GM12801 (cell line): ENCODE results near the gene SNX9.

Source experiments
- TF ChIP-seq, protein P1 (sequence below): IDR thresholded peaks from one replicate; pipeline ENCODE4 v1.5.1; 2011; ENCODE audit warnings: control low read depth; ENCODE audit not compliant: insufficient read length; ENCODE audit errors: extremely low read depth

SNX9 gene

DNA sequence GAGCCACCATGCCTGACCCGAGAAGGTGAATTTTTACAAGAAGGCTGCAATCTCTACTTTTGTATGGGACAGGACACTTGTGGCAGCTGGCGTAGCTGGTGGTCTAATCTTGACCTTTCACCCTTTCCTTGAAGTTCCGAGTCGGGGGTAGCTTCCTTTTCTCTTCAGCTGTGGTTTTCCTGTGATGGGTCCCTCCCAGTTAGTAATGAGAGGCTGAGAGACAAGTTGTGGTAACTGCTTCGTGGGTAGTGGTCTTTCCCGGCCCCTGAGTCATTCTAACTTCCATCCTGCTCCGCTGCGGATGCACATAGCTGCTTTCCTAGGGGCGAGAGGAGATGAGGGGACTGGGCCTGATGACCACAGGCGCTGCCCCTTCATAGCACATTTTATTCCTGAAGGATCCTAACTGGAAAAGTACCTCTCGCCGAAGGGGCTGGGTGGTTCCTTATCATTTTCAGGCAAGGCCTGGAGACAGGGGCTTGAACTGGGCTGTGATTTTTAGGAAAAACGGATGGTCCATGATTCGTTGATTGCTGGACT is 161.7 kb downstream of the SNX9 start:
- TF ChIP-seq, protein P1, sequence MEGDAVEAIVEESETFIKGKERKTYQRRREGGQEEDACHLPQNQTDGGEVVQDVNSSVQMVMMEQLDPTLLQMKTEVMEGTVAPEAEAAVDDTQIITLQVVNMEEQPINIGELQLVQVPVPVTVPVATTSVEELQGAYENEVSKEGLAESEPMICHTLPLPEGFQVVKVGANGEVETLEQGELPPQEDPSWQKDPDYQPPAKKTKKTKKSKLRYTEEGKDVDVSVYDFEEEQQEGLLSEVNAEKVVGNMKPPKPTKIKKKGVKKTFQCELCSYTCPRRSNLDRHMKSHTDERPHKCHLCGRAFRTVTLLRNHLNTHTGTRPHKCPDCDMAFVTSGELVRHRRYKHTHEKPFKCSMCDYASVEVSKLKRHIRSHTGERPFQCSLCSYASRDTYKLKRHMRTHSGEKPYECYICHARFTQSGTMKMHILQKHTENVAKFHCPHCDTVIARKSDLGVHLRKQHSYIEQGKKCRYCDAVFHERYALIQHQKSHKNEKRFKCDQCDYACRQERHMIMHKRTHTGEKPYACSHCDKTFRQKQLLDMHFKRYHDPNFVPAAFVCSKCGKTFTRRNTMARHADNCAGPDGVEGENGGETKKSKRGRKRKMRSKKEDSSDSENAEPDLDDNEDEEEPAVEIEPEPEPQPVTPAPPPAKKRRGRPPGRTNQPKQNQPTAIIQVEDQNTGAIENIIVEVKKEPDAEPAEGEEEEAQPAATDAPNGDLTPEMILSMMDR = no peak

DNA sequence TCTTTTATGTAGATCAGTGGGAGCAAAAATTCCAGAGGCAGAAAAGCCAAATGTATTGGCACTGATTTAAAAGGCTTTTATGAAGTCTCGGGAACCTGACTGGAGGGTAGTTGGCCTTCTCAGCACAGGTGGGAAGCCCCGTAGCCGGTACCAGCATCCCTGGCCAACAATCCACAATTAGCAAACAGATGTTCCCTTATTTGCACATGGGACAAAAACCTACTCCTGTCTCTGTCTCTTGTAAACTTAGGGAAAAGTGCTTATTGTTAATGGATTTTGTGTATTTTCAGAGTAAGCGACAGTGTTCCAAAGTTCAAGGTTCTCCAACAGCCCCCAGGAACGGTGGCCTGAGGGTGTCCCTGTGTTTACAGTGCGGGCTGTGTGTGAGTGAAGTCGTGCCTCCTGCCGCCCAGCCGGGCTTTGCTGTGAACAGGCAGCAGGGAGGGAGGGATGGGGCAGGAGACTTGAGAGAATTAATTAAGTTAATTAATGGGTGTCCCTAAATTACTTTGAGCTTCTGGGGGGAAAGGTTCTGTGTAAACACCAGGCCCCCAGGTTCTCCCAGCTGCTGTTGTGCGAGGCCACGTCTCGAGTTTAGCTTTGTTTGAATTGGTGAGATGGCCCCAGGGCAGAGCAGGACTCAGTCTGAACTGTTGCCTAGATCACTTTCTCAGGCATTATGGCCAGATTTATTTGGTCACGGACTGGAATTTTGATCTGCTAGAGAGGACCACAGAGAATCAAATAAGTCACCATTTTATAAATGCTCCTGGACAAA is 162.5 kb downstream of the SNX9 start:
- TF ChIP-seq, protein P1 = no peak

DNA sequence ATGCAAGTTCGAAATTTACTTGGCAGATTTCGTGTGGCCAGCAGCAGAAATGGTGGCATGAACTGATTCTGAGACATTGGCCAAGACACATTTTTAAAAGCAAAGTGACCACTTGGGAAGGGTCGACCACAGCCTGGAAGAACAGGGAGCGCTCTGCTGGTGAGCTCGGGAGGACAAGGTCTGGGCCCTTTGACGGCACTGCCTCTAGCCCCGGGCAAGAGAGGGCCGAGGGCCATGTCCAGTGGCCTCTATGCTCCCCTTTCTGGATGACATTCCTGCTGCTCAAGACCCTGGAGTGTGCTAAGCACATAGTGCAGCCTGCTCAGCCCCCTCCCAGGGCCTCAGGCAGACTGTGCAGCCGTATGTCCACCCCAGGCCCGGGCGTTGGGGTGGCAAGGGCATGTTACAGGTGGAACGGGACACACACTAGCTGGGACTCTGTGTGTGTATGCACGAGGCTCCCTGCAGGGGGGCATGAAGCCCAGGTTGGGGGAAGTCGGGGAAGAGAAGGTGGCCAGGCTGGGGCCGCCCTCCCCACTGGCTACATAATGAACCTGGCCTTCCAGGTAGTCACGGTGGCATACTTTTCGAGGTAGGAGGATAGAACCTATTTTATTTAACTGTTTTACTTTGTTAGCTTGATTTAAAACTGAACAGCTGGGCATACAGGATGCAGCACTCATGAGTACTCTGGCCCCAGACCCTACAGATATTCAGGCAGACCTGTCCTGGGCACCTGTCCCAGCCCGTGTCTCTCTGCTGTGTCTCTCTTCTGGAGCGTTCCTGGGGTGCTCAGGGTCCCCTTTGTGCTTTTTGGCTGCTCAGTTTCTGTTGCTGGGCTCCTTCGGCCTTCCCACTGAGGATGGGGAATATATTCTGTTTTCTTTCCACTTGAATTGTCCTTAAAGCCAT is 165.0 kb downstream of the SNX9 start:
- TF ChIP-seq, protein P1 = no peak

DNA sequence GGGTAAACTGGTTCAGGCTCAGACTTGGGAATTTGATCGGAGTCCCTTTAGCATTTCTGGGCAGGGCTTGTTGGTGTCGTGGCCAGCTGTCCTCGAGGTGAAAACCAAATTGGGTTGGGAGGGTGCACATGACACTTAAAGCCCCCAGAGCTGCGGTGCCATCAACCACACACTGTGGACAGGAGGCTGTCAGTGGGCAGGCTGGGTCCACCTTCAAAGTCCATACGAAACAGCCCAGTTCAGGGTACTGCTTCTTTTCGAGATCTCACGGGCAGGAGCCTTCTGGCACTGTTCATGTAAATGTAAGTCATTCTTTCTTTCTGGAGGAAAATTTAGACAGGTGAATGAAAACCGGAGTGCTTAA is 165.6 kb downstream of the SNX9 start:
- TF ChIP-seq, protein P1 = no peak

DNA sequence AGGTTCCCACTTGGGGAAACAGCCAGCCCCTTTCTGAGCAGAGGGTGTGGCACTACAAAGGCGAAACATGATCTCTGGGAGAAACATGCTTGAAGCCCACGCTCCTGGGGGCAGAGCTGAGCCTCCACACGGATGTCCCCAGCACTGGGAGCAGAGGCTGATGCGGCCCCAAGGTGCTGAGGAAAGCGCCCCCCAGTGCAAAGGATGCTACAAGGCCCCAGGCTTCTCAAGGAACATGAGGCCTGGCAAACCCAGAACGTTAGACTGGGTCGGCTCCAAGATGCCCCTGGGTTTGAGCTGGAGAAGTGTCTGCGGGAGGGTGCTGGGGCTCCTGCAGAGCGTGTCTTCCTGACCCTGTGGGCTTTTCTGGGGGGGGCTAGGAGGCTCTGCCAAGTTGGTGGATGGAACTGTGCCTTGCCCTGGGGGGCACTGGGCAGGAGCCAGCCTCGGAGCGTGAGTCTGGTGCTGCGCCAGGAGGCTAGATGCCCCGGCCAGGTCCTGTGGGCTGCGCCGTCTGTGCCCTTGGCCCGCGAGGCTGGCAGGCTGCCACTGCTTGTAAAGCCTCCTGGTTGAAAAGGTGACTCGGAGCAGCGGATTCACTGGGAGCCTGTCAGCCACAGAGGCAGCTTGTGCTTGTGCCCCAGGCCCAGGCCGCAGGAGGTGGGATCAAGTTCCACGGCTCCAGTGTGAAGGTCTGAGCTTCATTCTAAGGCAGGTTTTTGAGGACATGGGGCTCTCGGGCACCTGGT is 166.7 kb downstream of the SNX9 start:
- TF ChIP-seq, protein P1 = no peak

DNA sequence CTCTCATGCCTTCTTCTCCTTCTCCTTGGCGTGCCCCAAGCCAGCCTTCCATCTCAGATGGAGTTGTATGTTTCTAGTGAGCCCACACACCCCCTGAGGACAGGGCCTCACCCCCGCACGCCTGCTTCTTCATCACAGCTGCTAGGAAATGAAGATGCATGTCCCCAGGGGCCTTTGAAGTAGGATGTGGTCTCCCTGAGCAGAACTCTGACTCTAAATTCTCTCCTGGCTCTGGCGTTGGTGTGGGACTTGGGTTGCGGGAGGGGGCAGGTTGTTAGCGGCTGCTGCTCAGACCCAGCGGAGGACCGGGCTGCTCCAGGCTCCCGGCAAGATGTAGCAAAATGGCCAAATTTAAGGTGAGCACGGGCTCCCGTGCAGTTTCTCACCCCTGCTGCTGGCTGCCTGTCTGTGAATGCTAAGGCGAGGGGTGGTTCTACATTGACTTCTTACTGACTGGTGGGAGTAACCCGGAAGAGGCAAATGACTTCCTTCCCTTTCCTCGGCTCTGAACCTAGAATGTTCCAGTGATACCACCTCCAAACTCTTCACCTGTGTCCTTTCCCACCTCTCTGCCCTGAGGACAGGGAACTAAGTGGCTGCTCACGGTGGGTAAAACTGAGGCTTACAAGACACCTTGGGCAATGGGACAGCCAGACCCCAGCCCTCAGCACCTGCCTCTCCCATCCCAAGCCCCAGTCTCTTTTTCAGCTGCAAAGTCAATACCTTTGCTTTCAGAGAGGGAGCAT is 167.4 kb downstream of the SNX9 start:
- TF ChIP-seq, protein P1 = no peak
